GM18951 (cell line): ENCODE measurements around the gene CDK14.

Source experiments
- POLR2A ChIP-seq: IDR thresholded peaks from 4 replicates; pipeline ENCODE4 v1.6.1; 2011; ENCODE audit warnings: mild to moderate bottlenecking; ENCODE audit not compliant: insufficient read length, insufficient read depth; ENCODE audit errors: extremely low read depth
- in situ Hi-C: fragments of 300-500 bp; cut with MboI; formaldehyde crosslinking; loops from one replicate; pipeline ENCODE4 v1.12.0; 2022; ENCODE audit warnings: low sequenced_read_pairs, mixed read lengths, inconsistent platforms; ENCODE audit not compliant: unreplicated experiment

CDK14 gene

DNA sequence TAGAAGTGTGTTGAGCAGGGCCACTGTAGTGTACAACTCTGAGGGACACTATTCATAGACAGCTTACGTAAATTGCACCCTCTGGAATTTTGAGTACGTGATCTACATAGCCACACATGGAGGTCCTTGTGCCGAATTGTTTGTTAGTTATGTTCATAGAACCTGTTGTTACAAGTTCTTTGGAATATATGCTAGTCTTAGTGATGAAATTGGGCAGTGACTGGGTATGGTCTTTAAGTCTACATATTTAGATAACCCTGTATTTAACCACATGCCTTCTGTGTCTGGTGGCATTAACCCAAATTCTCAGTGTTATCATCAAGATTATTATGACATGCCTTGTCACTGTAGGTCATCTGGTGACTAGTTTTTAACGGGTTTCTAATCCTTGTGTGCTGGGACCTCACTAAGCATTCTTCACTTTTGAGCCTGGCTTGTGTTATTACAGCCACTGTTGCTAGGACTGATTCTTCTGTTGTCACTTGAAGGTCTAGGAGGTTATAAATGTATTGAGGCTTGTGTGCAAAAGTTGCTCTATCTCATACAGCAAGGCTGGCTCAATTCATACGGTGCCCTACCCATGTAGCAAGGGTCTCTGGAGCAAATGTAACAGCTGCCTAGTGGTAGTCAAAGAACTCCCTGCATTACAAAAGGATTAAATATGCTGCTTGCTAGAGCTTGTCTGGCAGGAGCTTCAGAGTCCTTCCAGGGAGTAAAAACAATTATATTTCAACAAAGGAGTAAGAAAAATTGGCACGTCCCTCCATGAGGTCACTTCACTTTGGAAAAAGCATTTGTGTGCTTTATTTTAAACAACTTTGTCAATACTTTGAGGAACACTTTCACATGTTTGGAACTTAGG is 65.4 kb downstream of the CDK14 start:
- no peak for TF ChIP-seq POLR2A
- in situ Hi-C loops, result no loop called here

- TF ChIP-seq POLR2A, result no peak
- in situ Hi-C loops, result no loop called here
These were observed 67.1 kb downstream of the CDK14 start for GRCh38 chr7:90663176-90663575.

- no peak for TF ChIP-seq POLR2A
- in situ Hi-C loops, result no loop called here
These were observed 70.1 kb downstream of the CDK14 start for GRCh38 chr7:90666186-90666585.

DNA sequence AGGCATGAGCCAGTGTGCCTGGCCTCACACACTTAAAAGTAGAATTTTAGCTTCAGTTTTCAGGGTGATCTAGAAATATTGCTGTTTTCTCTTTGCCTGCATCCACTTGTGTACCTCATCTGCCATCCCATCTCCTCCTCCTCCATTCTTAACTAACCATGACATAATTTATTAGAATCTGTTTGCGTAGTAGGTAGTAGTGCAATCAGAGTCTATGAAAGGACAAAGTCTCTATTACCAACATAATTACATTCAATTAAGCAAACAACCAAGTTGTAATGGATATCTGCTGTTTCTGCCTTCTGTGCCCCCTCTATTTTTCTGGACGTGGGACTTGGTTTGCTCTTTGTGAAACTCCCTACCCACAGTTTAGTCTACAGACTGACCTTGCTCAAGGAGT is 72.9 kb downstream of the CDK14 start:
- in situ Hi-C loops, result no loop called here
- no peak for TF ChIP-seq POLR2A

GRCh38 chr7:90669492-90669891 is 73.4 kb downstream of the CDK14 start:
- TF ChIP-seq POLR2A, result no peak
- in situ Hi-C loops, result no loop called here

DNA sequence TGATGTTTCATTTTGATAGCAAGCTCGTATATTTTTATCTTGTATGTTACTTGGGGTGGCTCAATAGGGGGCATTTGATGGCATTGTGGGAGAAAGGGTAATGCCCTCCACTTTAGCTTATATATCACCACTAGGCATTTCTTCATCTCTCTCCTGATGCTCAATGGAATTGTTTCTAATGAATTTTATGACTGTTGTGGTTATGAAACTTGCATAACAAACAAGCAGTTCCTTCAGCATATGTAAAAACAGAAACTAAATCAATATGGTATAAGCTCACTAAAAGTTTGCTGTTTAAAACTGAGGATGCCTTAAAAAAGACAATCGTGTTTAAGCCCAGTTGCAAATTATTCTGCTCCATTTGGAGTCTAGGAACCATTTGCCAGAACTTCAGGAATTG is 75.5 kb downstream of the CDK14 start:
- no peak for TF ChIP-seq POLR2A
- in situ Hi-C loops, result no loop called here

GRCh38 chr7:90672210-90672609 is 76.1 kb downstream of the CDK14 start:
- no peak for TF ChIP-seq POLR2A
- in situ Hi-C loops, result no loop called here

DNA sequence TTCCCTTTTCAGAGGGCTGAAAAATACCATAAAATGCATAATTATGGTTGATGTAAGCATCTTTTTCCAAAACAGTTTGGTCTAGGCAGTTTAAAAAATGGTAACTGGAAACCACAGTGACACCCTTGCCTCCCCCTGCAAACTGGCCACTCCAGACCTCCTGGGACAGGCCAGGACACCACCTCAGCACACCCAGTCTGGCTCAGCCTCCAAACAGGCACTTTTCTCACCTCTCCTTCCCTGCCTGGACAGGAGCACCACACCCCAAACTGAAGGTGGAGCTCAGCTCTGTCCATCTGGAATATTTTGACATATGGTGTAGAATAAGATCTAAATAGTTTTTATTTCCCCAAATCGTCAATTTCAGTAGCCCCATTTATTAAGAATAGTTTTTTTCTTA is 78.5 kb downstream of the CDK14 start:
- TF ChIP-seq POLR2A, result no peak
- in situ Hi-C loops, result no loop called here

DNA sequence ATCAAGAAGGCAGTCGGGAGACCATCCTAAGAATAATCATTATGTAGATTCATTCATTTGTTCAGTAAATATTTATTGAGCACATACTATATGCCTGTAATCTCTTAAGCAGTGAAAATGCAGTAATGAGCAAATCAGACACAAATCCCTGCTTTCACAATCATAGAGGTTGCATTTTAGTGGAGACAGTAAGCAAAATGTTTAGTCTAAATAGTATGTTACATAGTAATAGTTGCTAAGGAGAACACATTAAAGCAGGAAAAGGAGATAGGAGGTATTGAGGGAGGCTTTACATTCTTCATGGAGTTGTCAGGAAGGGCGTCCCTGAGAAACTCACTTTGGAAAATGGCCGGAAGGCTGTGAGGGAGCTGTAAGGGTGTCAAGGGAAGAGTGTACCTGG is 79.9 kb downstream of the CDK14 start:
- in situ Hi-C loops, result no loop called here

DNA sequence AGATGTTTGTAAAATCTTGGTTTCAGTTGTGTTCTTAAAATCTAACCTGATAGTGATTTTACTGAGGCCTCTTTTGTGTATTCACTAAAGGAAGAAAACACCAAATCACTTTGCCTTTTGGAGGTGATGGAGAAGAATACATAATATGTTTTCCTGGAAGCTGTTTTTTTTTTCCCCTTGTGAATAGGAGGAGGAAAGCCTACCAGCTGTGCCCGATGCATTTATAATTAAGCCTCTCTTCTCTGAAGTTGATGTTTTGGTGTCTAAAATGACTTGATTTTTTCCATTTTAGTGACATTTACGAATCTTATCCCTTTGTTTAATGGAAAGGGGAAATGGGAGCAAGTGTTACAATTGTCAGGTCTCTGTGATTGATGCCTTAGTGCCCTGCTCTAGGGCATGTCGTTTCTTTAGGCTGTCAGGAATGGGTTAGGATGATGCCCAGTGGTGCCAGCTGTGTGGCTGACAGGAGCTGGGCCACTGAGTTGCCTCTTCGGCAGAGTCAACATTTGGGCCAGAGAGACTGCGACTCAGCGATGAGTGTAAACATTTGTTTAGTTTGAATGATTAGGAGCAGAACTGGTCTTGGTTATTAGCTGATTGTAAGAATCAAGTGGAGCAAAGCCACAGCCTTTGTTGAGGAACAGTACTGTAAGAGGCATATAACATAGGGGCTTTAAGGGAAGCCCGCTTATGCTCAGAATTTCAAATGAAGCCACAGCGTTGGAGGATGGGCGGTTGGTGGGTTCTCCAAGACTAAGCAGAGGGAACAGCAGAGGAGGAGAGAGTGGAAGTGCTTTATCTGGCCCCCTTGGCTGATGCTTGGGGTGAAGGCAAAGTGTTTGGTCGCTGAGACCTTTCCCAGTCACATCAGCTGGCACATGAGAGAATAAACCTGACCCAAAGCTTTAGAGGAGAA is 81.6 kb downstream of the CDK14 start:
- TF ChIP-seq POLR2A, result no peak
- in situ Hi-C loops, result no loop called here

More for the DNA sequence above, 79.9 kb downstream of the CDK14 start:
- TF ChIP-seq POLR2A, result no peak

DNA sequence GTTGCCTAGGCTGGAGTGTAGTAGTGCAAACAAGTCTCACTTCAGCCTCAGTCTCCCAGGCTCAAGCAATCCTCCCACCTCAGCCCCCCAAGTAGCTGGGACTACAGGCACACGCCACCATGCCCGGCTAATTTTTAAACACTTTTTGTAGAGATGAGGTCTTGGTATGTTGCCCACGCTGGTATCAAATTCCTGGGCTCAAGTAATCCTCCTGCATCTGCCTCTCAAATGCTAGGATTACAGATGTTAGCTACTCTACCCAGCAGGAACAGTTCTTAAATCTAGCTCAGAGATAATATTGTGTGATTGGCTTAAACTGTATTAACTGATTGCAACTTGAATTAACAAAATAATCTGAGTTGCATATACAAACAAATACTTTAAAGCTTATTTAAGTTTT is 82.9 kb downstream of the CDK14 start:
- TF ChIP-seq POLR2A, result no peak
- in situ Hi-C loops, result no loop called here

GRCh38 chr7:90680484-90680883 is 84.4 kb downstream of the CDK14 start:
- no peak for TF ChIP-seq POLR2A
- in situ Hi-C loops, result no loop called here

- in situ Hi-C loops, result no loop called here
- no peak for TF ChIP-seq POLR2A
These were observed 85.4 kb downstream of the CDK14 start for GRCh38 chr7:90681336-90682022.
